Measurements from ENCODE around the gene METTL24.

The METTL24 gene

GRCh38 chr6:110271732-110272022 lies 86.5 kb downstream of the METTL24 start:
- no peak overlapping the region for H3K4me3 ChIP-seq (ENCODE audit: low read length)
- no peak for DNase-seq (ENCODE audit: low read depth)
- no peak for TF ChIP-seq CTCF (conservative IDR thresholded peaks at IDR 0.05; ENCODE audit: low read length)

- peak; percentile 2 for DNase-seq (ENCODE audit: low read depth)
Measured at GRCh38 chr6:110270165-110270564, 88.0 kb downstream of the METTL24 start.

GRCh38 chr6:110269623-110270022 lies 88.5 kb downstream of the METTL24 start:
- TF ChIP-seq CTCF (conservative IDR thresholded peaks at IDR 0.05; ENCODE audit: low read length) = no peak
- no peak for DNase-seq (ENCODE audit: low read depth)
- no peak overlapping the region for H3K4me3 ChIP-seq (ENCODE audit: low read length)

More at GRCh38 chr6:110270165-110270564, 88.0 kb downstream of the METTL24 start:
- H3K4me3 ChIP-seq (ENCODE audit: low read length) = no peak overlapping the region
- TF ChIP-seq CTCF (conservative IDR thresholded peaks at IDR 0.05; ENCODE audit: low read length) = no peak

- no peak for TF ChIP-seq CTCF (conservative IDR thresholded peaks at IDR 0.05; ENCODE audit: low read length)
- DNase-seq (ENCODE audit: low read depth) = no peak
- H3K4me3 ChIP-seq (ENCODE audit: low read length) = no peak overlapping the region
Measured at GRCh38 chr6:110266996-110267395, 91.2 kb downstream of the METTL24 start.

- TF ChIP-seq CTCF (conservative IDR thresholded peaks at IDR 0.05; ENCODE audit: low read length) = no peak
- H3K4me3 ChIP-seq (ENCODE audit: low read length) = no peak overlapping the region
- no peak for DNase-seq (ENCODE audit: low read depth)
Measured at GRCh38 chr6:110265273-110265672, 92.9 kb downstream of the METTL24 start.

GRCh38 chr6:110256366-110256765 lies 101.8 kb downstream of the METTL24 start:
- DNase-seq (ENCODE audit: low read depth) = no peak
- no peak overlapping the region for H3K4me3 ChIP-seq (ENCODE audit: low read length)
- TF ChIP-seq CTCF (conservative IDR thresholded peaks at IDR 0.05; ENCODE audit: low read length) = no peak

- no peak overlapping the region for H3K4me3 ChIP-seq (ENCODE audit: low read length)
- no peak for TF ChIP-seq CTCF (conservative IDR thresholded peaks at IDR 0.05; ENCODE audit: low read length)
- peak; percentile 25 for DNase-seq (ENCODE audit: low read depth)
Measured at GRCh38 chr6:110255211-110255750, 102.9 kb downstream of the METTL24 start.

Measured in AG10803 (cell line).